HCT116 (cell line): ENCODE data around the gene HNRNPU. TPM values are rescaled to one million over a fixed set of nuclear protein-coding genes. Genes with fewer than 3 reads are reported as not detected.

ENCODE experiments used
- ATAC-seq: fragments of 200-7000 bp; cut with Tn5 transposase; 2 replicates; pipeline ENCODE4 v1.9.1; 2020; ENCODE audit warnings: mild to moderate bottlenecking, moderate library complexity
- BruUV-seq: library from RNA; stranded (reverse); fragments of 400-500 nt; replicated peaks from 2 replicates; lab custom pipeline; 2021; lab: Mats Ljungman, UMichigan
- CTCF ChIA-PET: fragments of 300-600 bp; sonication (Branson Sonifier 250); formaldehyde crosslinking; loops from one replicate; lab custom pipeline; 2021; ENCODE audit warnings: antibody characterized with exemption; lab: Charles Lee
- POLR2A ChIA-PET: fragments of 300-600, 350-600 bp; sonication (Branson Sonifier 250); formaldehyde crosslinking; loops from one replicate; lab custom pipeline; 2021; ENCODE audit warnings: antibody characterized with exemption; lab: Charles Lee
- RAD21 ChIA-PET, 2 experiments: fragments of 300-600 bp; sonication (Branson Sonifier 250); formaldehyde crosslinking; loops; one replicate each; lab custom pipeline; 2023; ENCODE audit warnings: low total read pairs in 2 of 2; ENCODE audit not compliant: uncharacterized antibody in 2 of 2, unreplicated experiment in 2 of 2, low non-redundant PET in 1 of 2; lab: Charles Lee
- DNase-seq: peaks from one replicate; pipeline ENCODE4 v3.0.0-alpha.2; 2010; ENCODE audit warnings: low read depth, low spot score
- H2AFZ ChIP-seq: fragments of 200-600 bp; shearing (Covaris generic), sonication (generic); 2 replicates; pipeline ENCODE4 v1.6.1; 2017; ENCODE audit warnings: low read depth, mixed run types, mixed read lengths, antibody characterized with exemption, low read length; ENCODE audit not compliant: poor library complexity, severe bottlenecking
- H3K27ac ChIP-seq: 2 replicates; pipeline ENCODE4 v1.5.1; 2012; ENCODE audit warnings: low read depth, low read length
- H3K27me3 ChIP-seq: fragments of 200-600 bp; sonication (generic); 2 replicates; pipeline ENCODE4 v1.6.1; 2016; ENCODE audit warnings: mixed run types, low read length, mixed read lengths; ENCODE audit not compliant: insufficient read depth
- H3K36me3 ChIP-seq, 2 experiments: fragments of 200-500 bp in 1 of 2; fragments of 200-600 bp in 1 of 2; sonication (Bioruptor generic) in 1 of 2; sonication (generic) in 1 of 2; 2 replicates each; pipeline versions ENCODE4 v1.5.1 to v1.6.1; 2014 to 2016; ENCODE audit warnings: low read length in 2 of 2, inconsistent platforms in 1 of 2, mixed read lengths in 1 of 2, mixed run types in 1 of 2; ENCODE audit not compliant: insufficient read depth in 2 of 2, control insufficient read depth in 1 of 2
- H3K4me1 ChIP-seq, 2 experiments: fragments of 200-600 bp in 1 of 2; sonication (generic) in 1 of 2; 2 replicates each; pipeline versions ENCODE4 v1.5.1 to v1.6.1; 2012 to 2017; ENCODE audit warnings: low read length in 2 of 2, inconsistent platforms in 1 of 2, mild to moderate bottlenecking in 1 of 2, mixed read lengths in 1 of 2, mixed run types in 1 of 2, moderate library complexity in 1 of 2; ENCODE audit not compliant: insufficient read depth in 2 of 2, control insufficient read depth in 1 of 2
- H3K4me2 ChIP-seq: fragments of 200-600 bp; sonication (generic); 2 replicates; pipeline ENCODE4 v1.6.1; 2017; ENCODE audit warnings: mixed run types, low read length, mixed read lengths
- H3K4me3 ChIP-seq, 2 experiments: fragments of 200-600 bp in 1 of 2; sonication (generic) in 1 of 2; replicated peaks in 1 of 2; 2 replicates each; pipeline ENCODE4 v1.5.1; 2011 to 2016; ENCODE audit warnings: low read length in 2 of 2, control low read depth in 1 of 2, low read depth in 1 of 2, mild to moderate bottlenecking in 1 of 2, mixed read lengths in 1 of 2, mixed run types in 1 of 2
- H3K79me2 ChIP-seq: fragments of 200-600 bp; sonication (generic); 2 replicates; pipeline ENCODE4 v1.6.1; 2017; ENCODE audit warnings: mild to moderate bottlenecking, mixed run types, low read length, moderate library complexity, mixed read lengths; ENCODE audit not compliant: insufficient read depth
- H3K9ac ChIP-seq: fragments of 200-600 bp; sonication (generic); 2 replicates; pipeline ENCODE4 v1.6.1; 2016; ENCODE audit warnings: low read length, mixed read lengths
- H3K9me2 ChIP-seq: fragments of 200-600 bp; sonication (generic), shearing (Covaris generic); 2 replicates; pipeline ENCODE4 v1.6.1; 2017; ENCODE audit warnings: mixed run types, mild to moderate bottlenecking, moderate library complexity; ENCODE audit not compliant: insufficient read depth
- H3K9me3 ChIP-seq, 2 experiments: fragments of 200-500 bp in 1 of 2; fragments of 200-600 bp in 1 of 2; sonication (Bioruptor generic) in 1 of 2; sonication (generic) in 1 of 2; 2 replicates each; pipeline ENCODE4 v1.6.1; 2014 to 2017; ENCODE audit warnings: low read length in 2 of 2, mixed read lengths in 2 of 2, inconsistent platforms in 1 of 2, low read depth in 1 of 2, mild to moderate bottlenecking in 1 of 2, mixed run types in 1 of 2, moderate library complexity in 1 of 2; ENCODE audit not compliant: control insufficient read depth in 1 of 2, insufficient read depth in 1 of 2
- H4K20me1 ChIP-seq: fragments of 200-600 bp; sonication (generic), shearing (Covaris generic); 2 replicates; pipeline ENCODE4 v1.6.1; 2017; ENCODE audit warnings: mixed run types, mild to moderate bottlenecking, moderate library complexity; ENCODE audit not compliant: insufficient read depth
- CBX3 ChIP-seq: IDR thresholded peaks from 2 replicates; pipeline ENCODE4 v1.6.1; 2012; ENCODE audit warnings: low read depth
- EGR1 ChIP-seq: IDR thresholded peaks from 2 replicates; pipeline ENCODE4 v1.6.1; 2012; ENCODE audit warnings: low read depth
- ELF1 ChIP-seq: IDR thresholded peaks from 2 replicates; pipeline ENCODE4 v1.6.1; 2012; ENCODE audit warnings: low read depth, borderline replicate concordance
- EZH2phosphoT487 ChIP-seq: fragments of 200-600 bp; IDR thresholded peaks from 2 replicates; pipeline ENCODE4 v1.6.1; 2018; ENCODE audit warnings: antibody characterized with exemption, borderline replicate concordance
- FOSL1 ChIP-seq: IDR thresholded peaks from 2 replicates; pipeline ENCODE4 v1.6.1; 2012; ENCODE audit warnings: low read depth
- JUND ChIP-seq: IDR thresholded peaks from 2 replicates; pipeline ENCODE4 v1.6.1; 2012
- POLR2A ChIP-seq: IDR thresholded peaks from 2 replicates; pipeline ENCODE4 v1.7.0; 2011; ENCODE audit warnings: borderline replicate concordance; ENCODE audit not compliant: insufficient read depth, insufficient read length; ENCODE audit errors: extremely low read depth
- POLR2AphosphoS5 ChIP-seq: IDR thresholded peaks from 2 replicates; pipeline ENCODE4 v1.6.1; 2011; ENCODE audit warnings: mild to moderate bottlenecking, low read depth, low read length, moderate library complexity
- RAD21 ChIP-seq: IDR thresholded peaks from 2 replicates; pipeline ENCODE4 v1.6.1; 2012; ENCODE audit warnings: low read depth, mild to moderate bottlenecking
- SIN3A ChIP-seq: IDR thresholded peaks from 2 replicates; pipeline ENCODE4 v1.6.1; 2012; ENCODE audit warnings: low read depth
- SP1 ChIP-seq: IDR thresholded peaks from 2 replicates; pipeline ENCODE4 v1.6.1; 2012; ENCODE audit warnings: low read depth
- SRF ChIP-seq: IDR thresholded peaks from 2 replicates; pipeline ENCODE4 v1.6.1; 2012; ENCODE audit warnings: low read depth
- ZFX ChIP-seq: fragments of 450-650 bp; IDR thresholded peaks from 2 replicates; pipeline ENCODE4 v1.6.1; 2017
- ZNF274 ChIP-seq: fragments of 200-500 bp; sonication (Bioruptor generic); IDR thresholded peaks from 2 replicates; pipeline ENCODE4 v1.6.1; 2014; ENCODE audit warnings: mild to moderate bottlenecking, low read depth, low read length, inconsistent platforms
- intact Hi-C: fragments of 100-400 bp; cut with micrococcal nuclease; formaldehyde crosslinking; loops from 2 replicates; pipeline ENCODE4 v1.10.0; 2022
- total RNA-seq: library from RNA; stranded (reverse); gene quantifications from one replicate; pipeline ENCODE4 v1.2.1, GENCODE V29; 2021; ENCODE audit not compliant: unreplicated experiment
- TF ChIP-seq, protein P1 (sequence below): IDR thresholded peaks from 2 replicates; pipeline ENCODE4 v1.6.1; 2012; ENCODE audit warnings: low read depth
- TF ChIP-seq, protein P2 (sequence below): IDR thresholded peaks from 2 replicates; pipeline ENCODE4 v1.6.1; 2012
- TF ChIP-seq, protein P3 (sequence below), 3 experiments: fragments of 200-600 bp in 1 of 3; sonication (generic) in 1 of 3; IDR thresholded peaks in 2 of 3; conservative IDR thresholded peaks in 1 of 3; 2 replicates each; pipeline ENCODE4 v1.5.1; 2012 to 2017; ENCODE audit warnings: low read depth in 2 of 3, low read length in 2 of 3, antibody characterized with exemption in 1 of 3, borderline replicate concordance in 1 of 3, control low read depth in 1 of 3, mild to moderate bottlenecking in 1 of 3, mixed read lengths in 1 of 3, mixed run types in 1 of 3, moderate library complexity in 1 of 3; ENCODE audit not compliant: insufficient read depth in 1 of 3

Gene HNRNPU
- total RNA-seq, 1 experiment from 2014 or later, result 424 TPM

DNA sequence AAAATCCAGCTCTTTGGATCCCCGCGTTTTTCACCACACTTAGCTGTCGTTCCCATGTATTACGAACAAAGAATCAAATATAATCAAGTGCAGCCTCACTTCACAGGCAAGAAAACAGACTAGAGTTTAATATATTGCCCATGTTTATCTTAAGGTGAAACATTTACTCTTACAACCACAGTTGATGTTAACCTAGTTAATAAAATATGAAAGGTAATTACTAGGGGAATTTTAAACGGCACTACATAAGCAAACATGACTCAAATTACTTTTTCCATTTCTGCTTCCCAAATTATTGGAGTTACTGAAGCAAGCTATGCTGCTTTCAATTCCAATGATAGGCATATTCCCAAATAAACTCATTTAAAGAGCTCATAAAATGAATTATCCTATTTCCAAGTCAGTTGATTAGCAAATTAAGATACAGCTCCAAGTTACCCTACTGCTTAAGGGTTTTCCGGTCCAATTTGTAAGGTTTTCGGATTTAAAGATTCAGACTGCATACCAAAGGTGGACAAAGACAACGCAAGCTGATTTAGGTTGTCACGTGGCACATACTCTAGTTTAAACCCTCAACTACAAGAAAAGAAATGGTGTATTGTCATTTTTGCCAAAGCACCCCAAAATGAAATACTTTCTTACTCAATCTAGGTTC lies 22.9 kb downstream of the HNRNPU start:
- CTCF ChIA-PET, result no interaction called here
- Histone ChIP-seq H3K4me2 (no peak overlapping the region), H3K36me3 (peaks cover 35 to 43% of the 10 kb centered on the region in 2 experiments), H3K79me2 (peaks cover 83% of the 10 kb centered on the region), H3K4me3 (no peak overlapping the region), H4K20me1 (peaks cover 22% of the 10 kb centered on the region; the same call in 1 of the 2 replicates), H3K4me1 (peaks cover 0 to 26% of the 10 kb centered on the region in 2 experiments; a peak in 3 of 4 replicates), H3K27ac (no peak overlapping the region), H3K9ac (no peak overlapping the region), H2AFZ (no peak overlapping the region), H3K27me3 (no peaks in the 10 kb centered on the region), H3K9me3 (no peaks in the 10 kb centered on the region), H3K9me2 (no peaks in the 10 kb centered on the region)
- RAD21 ChIA-PET, result no interaction called here
- POLR2A ChIA-PET, result no interaction called here
- ATAC-seq (no peak), DNase-seq (no peak)
- TF ChIP-seq POLR2A (no peak), ZFX (no peak), EGR1 (no peak), RAD21 (no peak), JUND (no peak), ZNF274 (no peak), SRF (no peak), POLR2AphosphoS5 (no peak; the same call in 1 of the 2 replicates), ELF1 (no peak), SIN3A (no peak), FOSL1 (no peak), CBX3 (no peak), EZH2phosphoT487 (no peak), SP1 (no peak)
- TF ChIP-seq, protein P1, sequence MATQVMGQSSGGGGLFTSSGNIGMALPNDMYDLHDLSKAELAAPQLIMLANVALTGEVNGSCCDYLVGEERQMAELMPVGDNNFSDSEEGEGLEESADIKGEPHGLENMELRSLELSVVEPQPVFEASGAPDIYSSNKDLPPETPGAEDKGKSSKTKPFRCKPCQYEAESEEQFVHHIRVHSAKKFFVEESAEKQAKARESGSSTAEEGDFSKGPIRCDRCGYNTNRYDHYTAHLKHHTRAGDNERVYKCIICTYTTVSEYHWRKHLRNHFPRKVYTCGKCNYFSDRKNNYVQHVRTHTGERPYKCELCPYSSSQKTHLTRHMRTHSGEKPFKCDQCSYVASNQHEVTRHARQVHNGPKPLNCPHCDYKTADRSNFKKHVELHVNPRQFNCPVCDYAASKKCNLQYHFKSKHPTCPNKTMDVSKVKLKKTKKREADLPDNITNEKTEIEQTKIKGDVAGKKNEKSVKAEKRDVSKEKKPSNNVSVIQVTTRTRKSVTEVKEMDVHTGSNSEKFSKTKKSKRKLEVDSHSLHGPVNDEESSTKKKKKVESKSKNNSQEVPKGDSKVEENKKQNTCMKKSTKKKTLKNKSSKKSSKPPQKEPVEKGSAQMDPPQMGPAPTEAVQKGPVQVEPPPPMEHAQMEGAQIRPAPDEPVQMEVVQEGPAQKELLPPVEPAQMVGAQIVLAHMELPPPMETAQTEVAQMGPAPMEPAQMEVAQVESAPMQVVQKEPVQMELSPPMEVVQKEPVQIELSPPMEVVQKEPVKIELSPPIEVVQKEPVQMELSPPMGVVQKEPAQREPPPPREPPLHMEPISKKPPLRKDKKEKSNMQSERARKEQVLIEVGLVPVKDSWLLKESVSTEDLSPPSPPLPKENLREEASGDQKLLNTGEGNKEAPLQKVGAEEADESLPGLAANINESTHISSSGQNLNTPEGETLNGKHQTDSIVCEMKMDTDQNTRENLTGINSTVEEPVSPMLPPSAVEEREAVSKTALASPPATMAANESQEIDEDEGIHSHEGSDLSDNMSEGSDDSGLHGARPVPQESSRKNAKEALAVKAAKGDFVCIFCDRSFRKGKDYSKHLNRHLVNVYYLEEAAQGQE, result no peak
- TF ChIP-seq, protein P2, sequence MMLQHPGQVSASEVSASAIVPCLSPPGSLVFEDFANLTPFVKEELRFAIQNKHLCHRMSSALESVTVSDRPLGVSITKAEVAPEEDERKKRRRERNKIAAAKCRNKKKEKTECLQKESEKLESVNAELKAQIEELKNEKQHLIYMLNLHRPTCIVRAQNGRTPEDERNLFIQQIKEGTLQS, result no peak
- TF ChIP-seq, protein P3, sequence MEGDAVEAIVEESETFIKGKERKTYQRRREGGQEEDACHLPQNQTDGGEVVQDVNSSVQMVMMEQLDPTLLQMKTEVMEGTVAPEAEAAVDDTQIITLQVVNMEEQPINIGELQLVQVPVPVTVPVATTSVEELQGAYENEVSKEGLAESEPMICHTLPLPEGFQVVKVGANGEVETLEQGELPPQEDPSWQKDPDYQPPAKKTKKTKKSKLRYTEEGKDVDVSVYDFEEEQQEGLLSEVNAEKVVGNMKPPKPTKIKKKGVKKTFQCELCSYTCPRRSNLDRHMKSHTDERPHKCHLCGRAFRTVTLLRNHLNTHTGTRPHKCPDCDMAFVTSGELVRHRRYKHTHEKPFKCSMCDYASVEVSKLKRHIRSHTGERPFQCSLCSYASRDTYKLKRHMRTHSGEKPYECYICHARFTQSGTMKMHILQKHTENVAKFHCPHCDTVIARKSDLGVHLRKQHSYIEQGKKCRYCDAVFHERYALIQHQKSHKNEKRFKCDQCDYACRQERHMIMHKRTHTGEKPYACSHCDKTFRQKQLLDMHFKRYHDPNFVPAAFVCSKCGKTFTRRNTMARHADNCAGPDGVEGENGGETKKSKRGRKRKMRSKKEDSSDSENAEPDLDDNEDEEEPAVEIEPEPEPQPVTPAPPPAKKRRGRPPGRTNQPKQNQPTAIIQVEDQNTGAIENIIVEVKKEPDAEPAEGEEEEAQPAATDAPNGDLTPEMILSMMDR (IDR thresholded peaks at IDR 0.05 in 2 of 3, conservative IDR thresholded peaks at IDR 0.05 in 1 of 3; ENCODE audit: borderline replicate concordance in 1 of 3, insufficient read depth in 1 of 3, low read depth in 2 of 3, low read length in 2 of 3), result no peak
- BruUV-seq, result no TSS peak
- intact Hi-C loops, result no loop called here
